GM19397 (cell line): ENCODE data around the gene CCER1.

Experiments used
- ATAC-seq: cut with Tn5 transposase; IDR thresholded peaks from one replicate; pipeline ENCODE4 v1.9.1; 2021; ENCODE audit warnings: mild to moderate bottlenecking, moderate library complexity; ENCODE audit not compliant: unreplicated experiment

CCER1 gene

DNA sequence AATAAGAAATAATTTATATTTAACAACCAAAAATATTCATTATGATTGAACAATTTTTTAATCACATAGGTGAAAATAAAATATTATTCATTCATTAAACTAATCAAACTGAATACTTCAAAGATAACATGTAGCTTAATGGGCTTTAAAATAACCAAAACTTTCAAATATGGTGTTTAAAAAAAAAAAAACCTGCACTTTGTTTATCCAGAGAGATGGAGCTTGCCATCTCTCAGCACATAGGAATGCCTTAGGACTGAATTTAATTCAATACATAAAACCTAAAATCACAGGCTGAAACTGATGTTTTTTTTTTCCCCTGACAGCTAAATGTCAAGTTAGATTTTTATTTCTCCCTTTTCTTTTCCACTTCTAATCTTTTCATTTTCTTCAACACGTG lies 14.4 kb upstream of the CCER1 start:
- no peak for ATAC-seq

DNA sequence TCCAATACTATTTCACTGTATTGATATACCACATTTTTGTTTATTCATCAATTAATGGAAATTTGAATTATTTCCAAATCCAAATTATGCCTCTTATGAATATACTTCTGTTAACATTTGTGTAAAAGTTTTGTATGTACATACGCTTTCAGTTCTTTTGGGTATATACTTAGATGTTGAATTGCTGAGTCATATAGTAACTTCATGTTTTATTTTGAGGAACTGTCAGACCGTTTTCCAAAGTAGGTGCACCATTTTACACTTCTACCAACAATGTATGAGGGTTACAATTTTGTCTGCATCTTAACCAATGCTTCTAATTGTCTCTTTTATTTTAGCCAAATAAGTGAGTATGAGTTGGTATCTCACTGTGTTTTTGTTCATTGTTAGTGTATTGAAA lies 10.2 kb upstream of the CCER1 start:
- no peak for ATAC-seq

DNA sequence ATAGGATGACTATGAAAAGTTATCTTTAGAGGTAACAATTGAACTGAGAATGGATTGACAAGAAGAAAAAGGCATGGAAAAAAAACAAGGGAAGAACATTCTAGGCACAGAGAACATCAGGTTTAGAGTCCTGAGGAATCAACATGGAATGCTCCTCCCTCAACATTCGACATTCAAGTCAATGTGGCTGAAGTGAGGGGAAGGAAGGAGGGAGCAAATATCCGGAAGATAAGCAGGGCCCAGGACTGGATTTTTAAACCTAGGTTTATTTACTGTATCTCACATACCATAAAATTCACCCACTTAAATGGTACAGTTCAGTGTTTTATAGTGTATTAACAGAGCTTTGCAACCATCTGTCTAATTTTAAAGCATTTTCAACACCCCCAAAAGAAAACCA lies 9.6 kb upstream of the CCER1 start:
- no peak for ATAC-seq

DNA sequence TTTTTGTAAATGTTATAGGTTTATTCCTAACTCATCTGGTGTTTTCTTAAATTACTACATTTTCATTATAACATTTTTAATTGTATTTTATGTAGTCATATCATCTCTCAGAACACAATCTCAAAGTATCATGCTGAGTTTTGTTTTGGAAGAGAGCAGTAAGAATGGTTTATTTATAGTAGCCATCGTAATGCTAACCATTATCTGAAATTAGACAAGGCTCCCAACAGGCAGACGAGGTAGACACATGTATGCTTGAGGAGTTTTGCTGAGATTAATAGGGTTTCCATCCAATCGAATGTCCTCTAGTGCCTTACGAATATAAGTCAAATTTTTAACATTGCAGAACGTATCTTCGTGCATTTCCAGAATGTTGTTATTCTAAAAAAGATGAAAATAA lies 9.0 kb upstream of the CCER1 start:
- ATAC-seq, result no peak

DNA sequence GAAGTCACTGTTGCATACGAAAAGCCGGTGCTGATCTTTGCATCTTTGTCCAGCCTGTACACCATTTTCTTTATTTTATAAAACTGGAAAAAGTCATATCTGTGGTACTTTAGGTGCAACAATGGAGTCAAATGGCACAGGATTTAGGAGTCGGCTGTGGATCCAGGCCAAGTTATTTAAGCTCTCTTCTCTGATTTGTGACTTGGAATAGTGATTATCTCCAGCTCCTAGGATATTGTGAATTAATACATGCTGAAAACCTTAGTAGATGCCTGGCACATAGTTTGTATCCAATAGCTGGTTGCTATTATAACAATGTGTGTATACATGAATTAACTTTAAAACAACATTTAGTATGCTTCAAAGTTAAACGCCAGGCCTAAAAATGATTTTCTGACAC lies 6.2 kb upstream of the CCER1 start:
- no peak for ATAC-seq

DNA sequence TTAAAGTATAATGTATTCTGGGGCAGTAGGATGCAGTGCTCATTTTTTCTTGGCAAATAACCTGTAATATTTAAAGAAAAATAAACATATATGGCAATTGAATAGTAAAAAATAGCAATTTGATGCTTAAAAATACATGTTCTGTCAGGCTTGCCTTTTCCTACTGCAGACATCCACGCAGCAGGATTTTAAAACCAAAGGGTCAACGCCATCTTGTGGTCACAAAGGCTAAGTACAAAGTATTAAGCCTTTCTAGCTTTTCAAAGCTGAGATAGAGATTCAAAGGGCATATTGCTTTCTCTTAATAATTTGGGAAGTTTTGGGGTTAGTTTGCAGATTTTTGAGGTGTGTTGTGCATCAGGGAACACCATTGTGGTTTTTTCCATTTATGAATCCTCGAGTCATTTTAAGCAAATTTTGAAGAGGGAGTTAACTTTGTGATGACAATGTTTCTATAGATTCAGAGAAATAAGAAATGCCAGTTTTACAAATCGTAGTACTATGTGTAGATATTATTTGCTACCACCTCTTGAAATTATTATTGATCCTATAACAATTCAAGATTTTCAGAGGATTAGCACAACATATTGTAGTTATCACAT lies 4.7 kb upstream of the CCER1 start:
- peak; percentile 60 for ATAC-seq

DNA sequence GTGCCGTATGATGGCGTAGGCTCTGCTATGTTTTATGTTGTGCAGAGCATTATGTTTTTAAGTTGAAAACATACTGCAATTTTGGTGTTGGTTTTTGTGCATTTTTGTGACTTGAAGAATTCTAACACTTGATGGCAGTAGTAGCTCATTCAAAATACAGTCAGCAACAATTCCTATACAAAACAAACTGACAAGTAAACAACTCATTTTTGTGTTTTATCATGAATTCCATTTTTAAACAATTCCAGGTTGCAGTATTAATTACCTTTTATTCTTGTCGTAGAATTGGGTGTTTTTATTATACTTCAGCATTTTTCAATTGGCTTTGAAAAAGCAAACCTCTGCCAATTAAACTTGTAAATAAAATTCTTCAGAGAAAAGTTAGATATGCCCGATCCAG lies 4.1 kb upstream of the CCER1 start:
- no peak for ATAC-seq

DNA sequence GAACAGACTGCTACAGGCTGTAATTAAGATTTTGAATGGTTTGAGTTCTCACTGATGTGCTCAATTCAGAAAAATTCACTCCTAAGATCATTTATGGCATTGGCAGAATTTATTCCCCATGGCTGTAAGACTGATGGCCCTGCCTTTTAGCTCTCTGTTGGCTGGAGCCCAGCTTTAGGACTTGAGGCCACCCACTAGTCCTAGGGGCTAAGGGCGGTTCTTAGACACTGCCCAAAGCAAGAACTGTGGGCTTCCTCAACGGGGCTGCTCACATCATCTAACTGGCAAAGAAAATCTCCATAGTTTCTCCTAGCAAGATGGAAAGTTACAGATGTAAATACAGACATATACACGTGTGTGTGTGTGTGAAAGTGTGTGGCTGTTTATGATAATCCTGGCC lies 3.4 kb upstream of the CCER1 start:
- no peak for ATAC-seq

DNA sequence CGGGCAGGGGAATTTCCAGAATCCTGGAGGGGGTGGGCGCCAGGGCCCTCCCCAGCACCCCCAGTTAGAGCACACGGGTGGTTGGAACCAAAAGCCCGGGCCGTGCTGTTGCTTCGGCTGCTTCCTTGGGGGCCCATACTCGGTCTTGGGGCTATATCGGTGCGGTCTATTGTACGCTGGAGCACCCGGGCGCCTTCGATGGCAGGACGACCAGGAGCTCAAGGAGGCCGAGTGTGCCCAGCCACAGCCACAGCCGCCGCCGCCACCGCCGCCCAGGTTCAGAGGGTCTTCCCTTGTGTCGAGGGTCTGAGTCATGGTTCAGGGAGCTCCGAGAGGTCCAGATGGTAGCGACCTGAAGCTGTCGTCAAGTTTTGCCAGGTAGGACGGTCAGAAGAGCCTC lies 548 bp downstream of the CCER1 start:
- no peak for ATAC-seq

DNA sequence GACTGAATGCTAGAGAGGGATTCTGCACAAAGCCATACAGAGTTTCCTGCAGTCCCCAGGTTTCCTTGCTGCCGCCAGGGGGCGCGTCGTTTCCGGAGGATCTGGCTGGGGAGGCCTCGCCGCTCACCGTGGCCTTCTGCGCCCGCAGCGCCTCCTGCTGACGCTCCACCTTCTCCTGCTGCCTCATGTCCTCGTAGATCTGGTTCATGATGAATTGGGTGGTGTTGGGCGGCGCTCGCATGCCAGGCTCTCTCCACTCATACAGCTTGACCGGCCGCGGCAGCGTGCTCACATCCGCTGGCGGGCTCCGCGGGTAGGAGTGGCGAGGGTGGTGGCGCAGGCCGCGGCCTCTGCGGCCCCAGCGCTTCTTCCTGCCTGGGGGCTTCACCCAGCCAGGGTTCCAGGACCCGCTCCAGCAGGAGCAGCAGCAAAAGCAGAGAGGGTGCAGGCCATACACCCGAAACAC lies 987 bp downstream of the CCER1 start:
- no peak for ATAC-seq

DNA sequence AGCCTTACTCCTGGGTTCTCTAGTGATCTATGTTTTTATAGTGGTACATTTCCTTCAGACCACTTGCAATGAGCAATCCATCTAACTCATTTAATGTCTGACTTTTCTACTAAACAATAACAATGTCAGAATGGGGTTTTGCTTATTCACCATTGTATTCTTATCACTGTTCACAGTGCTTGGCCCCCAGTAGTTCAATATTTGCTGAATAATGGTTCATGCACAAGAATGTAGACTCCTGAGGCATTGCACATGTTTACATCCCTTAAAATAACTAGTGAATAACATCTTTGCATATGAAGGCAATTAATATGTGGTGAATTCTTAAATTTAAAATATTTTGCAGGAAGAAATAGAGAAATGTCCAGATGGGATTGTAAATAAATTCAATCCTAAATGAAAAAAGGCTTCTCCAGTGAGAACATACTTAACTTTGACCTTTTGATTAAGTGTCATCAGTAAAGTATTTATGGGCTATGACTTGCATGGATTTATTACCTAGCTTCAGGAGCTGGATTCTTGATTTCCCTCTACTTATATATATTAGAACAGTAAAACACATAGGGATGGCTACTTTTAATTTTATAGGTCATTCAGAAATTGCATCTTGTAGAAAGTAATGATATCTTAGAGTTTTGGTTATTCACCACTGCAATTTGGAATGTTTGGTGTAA lies 3.4 kb downstream of the CCER1 start:
- no peak for ATAC-seq

DNA sequence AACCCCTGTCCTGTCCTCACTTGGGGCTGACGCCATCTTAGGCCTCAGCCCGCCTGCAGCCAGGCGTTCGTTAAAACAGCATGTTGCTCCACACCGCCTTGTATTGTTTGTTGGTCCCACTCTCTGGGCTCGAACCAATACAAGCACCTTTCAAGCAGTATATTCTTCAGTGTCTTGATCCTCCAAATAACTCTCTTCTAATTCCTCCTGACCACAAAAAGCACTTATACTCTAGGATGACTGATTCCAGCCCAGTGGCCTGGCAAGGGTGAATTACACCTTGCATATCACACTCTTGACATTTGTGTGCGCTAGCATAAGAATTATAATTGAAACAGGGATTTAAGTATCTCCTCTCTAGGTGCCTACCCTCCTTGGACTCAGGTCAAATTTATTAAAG lies 7.1 kb downstream of the CCER1 start:
- ATAC-seq, result no peak

DNA sequence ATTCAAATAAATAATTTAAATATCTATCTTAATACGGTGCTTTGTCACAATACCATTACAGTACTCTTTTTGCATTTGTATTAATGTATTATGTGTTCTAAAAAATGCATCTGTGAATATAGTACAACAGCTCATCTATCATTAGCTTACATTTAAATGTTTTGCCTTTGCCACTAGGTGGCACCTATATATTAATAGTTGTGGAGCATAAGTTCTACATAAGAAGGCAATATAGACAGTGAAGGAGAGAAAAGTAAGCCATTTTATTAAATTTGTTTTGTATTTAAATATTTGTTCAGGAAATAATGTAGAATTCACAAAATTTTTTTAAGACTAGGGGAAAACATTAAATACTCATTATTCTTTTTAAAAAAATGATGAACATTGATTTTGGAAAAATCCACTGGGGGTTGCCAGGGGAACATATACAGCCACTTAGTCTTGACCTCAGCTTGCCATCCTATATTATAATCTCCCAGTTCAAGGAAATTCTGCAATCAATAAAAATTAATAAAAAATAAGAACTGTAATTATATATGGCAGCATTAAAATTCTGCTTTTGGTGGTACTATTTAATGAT lies 9.8 kb downstream of the CCER1 start:
- peak; percentile 74 for ATAC-seq

DNA sequence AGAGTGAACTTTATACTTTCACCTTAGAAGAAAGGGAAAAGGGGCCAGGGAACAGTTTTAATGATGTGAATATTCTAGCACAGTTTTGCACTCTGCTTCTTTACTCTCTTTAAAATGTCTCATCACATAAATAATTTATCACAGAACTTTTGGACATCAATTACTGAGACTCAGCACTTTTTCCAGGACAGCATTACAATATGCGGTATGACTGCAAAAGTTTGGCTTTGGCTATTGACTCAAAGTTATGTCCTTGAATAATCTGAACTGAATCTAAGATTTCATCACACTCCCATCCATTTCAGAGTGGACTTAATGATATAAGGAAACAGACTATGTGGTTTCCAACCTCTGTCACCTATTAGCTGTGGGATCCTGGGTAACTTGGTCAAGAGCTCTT lies 11.7 kb downstream of the CCER1 start:
- no peak for ATAC-seq

DNA sequence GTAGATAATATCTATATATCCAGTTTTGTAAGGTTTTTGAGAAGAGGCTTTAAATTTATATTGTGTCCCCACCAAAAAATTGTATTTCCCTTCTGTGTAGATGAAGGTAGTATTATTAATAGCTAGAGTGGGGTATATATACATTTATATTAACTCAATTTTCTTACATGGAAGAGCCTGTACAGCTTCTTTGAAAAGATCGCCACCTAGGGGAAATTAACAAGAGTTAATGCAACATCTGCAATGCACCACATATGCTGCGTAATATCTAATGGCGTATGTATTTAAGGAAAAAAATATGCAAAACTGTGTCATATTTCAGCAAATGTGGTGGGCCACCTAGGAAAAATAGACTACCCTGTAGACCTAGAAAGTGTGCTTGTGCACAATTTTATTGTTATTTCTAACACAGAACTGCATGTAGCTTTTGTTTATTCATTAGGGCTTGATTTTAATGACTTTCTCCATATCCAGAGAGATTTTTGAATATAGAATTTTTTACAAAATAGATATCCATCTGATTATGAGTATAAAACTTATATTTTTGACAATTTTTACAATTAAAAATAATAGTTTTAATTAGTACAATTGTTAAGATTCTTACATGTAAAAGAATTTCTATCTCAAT lies 14.0 kb downstream of the CCER1 start:
- ATAC-seq, result no peak

DNA sequence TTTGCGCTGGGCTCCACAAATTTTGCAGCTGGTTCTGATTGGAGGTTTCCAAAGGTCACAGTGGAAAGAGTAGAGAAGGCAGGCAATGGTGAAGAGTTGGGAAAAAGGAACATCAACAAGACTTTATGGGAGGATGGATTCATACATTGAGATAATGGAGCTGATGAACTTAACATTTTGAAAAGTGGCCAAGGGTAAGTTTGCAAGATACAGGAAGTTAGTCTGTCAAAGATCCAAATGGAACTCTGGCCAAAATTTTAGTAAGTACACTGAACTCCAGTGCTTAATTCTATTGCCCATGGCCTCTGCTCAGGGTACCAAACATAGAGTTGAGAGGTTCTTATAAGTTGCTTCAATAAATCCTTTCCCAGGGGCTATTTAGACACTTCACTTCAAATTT lies 15.6 kb downstream of the CCER1 start:
- no peak for ATAC-seq

DNA sequence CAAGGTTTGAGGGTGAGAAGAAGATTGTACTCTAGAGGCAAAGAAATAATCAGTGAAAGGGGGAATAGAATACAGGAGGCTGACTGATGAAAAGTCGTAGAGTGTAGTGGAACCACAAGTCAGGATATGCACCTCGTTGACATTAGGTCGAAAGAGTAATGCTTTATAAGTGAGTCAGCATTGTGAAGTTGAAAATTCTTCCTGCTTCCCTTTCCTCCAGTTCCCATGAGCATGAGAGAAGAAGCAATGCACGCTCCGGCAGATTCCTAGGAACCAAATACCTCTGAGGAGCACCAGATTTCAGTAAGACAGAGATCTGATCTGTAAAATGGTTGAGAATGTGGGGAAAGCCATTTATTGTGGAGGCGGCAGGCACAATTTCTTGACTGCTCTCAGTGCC lies 16.5 kb downstream of the CCER1 start:
- no peak for ATAC-seq

DNA sequence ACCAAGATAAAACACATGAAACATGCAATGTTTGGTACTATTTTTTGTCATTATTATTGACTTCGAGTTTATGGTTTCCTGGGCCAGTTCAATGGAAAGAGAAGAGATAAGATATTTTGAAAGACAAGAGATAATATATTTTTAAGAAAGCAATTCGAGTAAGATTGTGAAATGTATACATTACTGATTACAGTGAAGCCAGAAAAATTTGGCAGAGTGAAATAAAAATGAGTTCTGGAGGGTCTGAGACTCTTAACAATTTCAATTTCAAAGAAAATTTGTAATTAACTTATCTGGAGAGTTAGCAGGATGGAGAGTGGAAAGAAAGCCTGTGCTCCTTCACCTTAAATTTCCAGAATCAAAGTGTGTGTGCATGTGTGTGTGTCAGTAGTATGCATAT lies 17.3 kb downstream of the CCER1 start:
- no peak for ATAC-seq

DNA sequence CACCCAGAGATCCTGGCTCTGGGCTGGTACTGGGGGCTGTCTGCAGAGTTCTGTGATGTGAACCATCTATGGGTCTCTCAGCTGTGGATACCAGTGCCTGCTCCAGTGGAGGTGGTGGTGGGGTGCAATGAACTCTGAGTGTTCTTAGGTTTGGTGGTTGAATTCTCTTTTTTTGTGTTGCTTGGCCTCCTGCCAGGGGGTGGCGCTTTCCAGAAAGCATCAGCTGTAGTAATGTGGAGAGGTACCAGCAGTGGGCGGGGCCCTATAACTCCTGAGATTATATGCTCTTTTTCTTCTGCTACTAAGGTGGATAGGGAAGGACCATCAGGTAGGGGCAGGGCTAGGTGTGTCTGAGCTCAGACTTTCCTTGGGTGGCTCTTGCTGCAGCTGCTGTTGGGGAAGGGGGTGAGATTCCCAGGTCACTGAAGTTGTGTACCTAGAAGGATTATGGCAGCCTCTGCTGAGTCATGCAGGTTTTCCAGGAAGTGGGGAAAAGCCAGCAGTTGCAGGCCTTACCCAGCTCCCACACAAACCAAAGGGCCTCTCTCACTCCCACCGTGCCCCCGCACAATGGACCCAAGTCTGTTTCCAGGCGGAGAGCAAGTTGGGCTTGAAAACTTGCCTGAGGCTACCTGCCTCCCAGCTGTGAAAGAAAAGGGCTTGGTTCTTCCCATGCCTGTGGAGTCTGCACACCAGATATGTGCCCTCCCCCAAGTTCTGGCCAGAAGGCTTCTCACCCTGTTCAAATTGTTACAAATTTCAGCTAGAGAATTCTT lies 18.6 kb downstream of the CCER1 start:
- ATAC-seq, result no peak

DNA sequence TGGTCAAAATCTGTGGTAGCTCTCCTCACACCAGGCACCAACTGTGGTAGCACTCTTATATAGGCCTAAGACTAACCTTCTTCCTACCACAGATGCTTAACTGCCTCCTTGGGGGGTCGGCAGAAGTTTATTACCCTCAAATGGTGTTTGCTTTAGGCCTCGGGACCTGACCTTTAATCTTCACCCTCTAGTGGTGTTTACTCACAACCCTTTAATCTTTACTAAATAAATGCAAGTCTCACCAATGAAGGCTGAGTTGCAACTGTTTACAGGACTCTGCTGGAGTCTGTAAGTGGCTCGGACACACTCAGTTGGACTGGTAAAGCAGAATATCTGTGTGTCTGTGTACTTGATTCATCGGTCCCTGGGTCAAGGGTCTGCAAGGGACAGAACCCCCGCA lies 29.4 kb downstream of the CCER1 start:
- no peak for ATAC-seq

DNA sequence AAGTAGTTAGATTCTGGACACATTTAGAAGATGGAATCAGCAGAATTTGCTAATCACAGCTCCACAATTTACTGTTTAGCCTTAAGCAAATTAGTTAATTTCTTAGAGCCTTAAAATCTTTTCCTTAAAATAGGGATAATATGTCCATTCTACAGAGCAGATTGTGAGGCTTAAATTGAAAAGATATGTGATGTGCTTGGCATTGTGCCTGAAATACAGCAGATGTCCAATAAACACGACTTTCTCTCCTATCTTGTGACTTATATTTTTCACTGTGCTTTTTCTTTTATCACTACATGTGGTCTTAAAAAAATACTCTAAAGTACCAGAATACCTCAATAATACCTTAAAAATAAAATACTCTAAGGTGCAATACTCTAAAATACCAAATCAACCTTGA lies 30.6 kb downstream of the CCER1 start:
- no peak for ATAC-seq
